ENCODE data around the gene LRRC28.

Gene LRRC28

GRCh38 chr15:99421758-99422157 is 170.5 kb downstream of the LRRC28 start:
- no peak for TF ChIP-seq CTCF (IDR thresholded peaks at IDR 0.05; ENCODE audit: low read depth, low read length)
- H3K4me3 ChIP-seq (ENCODE audit: low read depth, low read length): no peak overlapping the region
- no peaks in the 10 kb centered on the region for H3K36me3 ChIP-seq
- H3K4me1 ChIP-seq: peaks cover 9% of the 10 kb centered on the region; the same call in 1 of the 2 replicates
- no peaks in the 10 kb centered on the region for H3K9me3 ChIP-seq
- H3K27me3 ChIP-seq: no peaks in the 10 kb centered on the region
- no peak for DNase-seq

- TF ChIP-seq CTCF (IDR thresholded peaks at IDR 0.05; ENCODE audit: low read depth, low read length): no peak
- DNase-seq: no peak
- no peak overlapping the region for H3K4me3 ChIP-seq (ENCODE audit: low read depth, low read length)
- H3K4me1 ChIP-seq: peaks cover 9% of the 10 kb centered on the region; the same call in 1 of the 2 replicates
- no peaks in the 10 kb centered on the region for H3K36me3 ChIP-seq
- H3K9me3 ChIP-seq: no peaks in the 10 kb centered on the region
- no peaks in the 10 kb centered on the region for H3K27me3 ChIP-seq
Measured at GRCh38 chr15:99423186-99424130, 172.2 kb downstream of the LRRC28 start.

- H3K4me1 ChIP-seq: peaks cover 9% of the 10 kb centered on the region; the same call in 1 of the 2 replicates
- no peak for TF ChIP-seq CTCF (IDR thresholded peaks at IDR 0.05; ENCODE audit: low read depth, low read length)
- H3K36me3 ChIP-seq: no peaks in the 10 kb centered on the region
- H3K4me3 ChIP-seq (ENCODE audit: low read depth, low read length): no peak overlapping the region
- H3K9me3 ChIP-seq: no peaks in the 10 kb centered on the region
- DNase-seq: no peak
- no peaks in the 10 kb centered on the region for H3K27me3 ChIP-seq
Measured at GRCh38 chr15:99424131-99424571, 172.9 kb downstream of the LRRC28 start.

- H3K4me1 ChIP-seq: peaks cover 9% of the 10 kb centered on the region; the same call in 1 of the 2 replicates
- peak; percentile 50 for DNase-seq
- H3K36me3 ChIP-seq: no peaks in the 10 kb centered on the region
- H3K4me3 ChIP-seq (ENCODE audit: low read depth, low read length): no peak overlapping the region
- H3K9me3 ChIP-seq: no peaks in the 10 kb centered on the region
- no peak for TF ChIP-seq CTCF (IDR thresholded peaks at IDR 0.05; ENCODE audit: low read depth, low read length)
- H3K27me3 ChIP-seq: no peaks in the 10 kb centered on the region
Measured at GRCh38 chr15:99424978-99425656, 173.8 kb downstream of the LRRC28 start.

- H3K36me3 ChIP-seq: no peaks in the 10 kb centered on the region
- H3K27me3 ChIP-seq: no peaks in the 10 kb centered on the region
- peak; percentile 33 for DNase-seq
- no peak overlapping the region for H3K4me3 ChIP-seq (ENCODE audit: low read depth, low read length)
- peaks cover 9% of the 10 kb centered on the region; the same call in 1 of the 2 replicates for H3K4me1 ChIP-seq
- TF ChIP-seq CTCF (IDR thresholded peaks at IDR 0.05; ENCODE audit: low read depth, low read length): no peak; the same call in 1 of the 2 replicates
- no peaks in the 10 kb centered on the region for H3K9me3 ChIP-seq
Measured at GRCh38 chr15:99425657-99426301, 174.5 kb downstream of the LRRC28 start.
